WTC11 (cell line): ENCODE measurements around the gene ZIC4.

Source experiments
- JUN ChIP-seq: sonication (generic); formaldehyde crosslinking; IDR thresholded peaks from 2 replicates; pipeline ENCODE4 v1.8.0; 2023; ENCODE audit warnings: mild to moderate bottlenecking, missing genetic modification reagents
- NR1H2 ChIP-seq: sonication (generic); formaldehyde crosslinking; IDR thresholded peaks from 2 replicates; pipeline ENCODE4 v1.9.0; 2021; ENCODE audit warnings: mild to moderate bottlenecking, moderate library complexity, missing genetic modification reagents
- TF ChIP-seq, protein P1 (sequence below): fragments of 200-600 bp; IDR thresholded peaks from 2 replicates; pipeline ENCODE4 v1.8.0; 2022; ENCODE audit warnings: antibody characterized with exemption

DNA sequence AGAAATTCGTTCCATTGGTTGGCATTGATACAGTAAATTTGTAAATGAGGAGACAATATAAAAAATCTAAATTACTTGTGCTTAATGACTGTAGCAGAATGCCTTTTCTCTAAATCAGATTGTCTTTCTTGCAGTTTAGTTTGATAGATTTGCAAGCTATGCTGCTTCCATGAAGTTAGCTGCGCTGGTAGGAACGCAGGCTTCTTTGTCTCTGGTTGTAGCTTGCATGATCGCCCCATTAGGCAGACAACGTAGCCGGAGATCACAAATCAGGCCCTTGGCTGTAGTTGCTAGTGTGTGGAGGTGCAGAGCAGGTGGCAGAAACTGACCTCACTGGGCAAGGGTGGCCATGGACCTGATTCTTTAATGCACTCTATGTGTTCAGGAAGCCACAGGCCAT is 8.9 kb upstream of the ZIC4 start:
- TF ChIP-seq, protein P1, sequence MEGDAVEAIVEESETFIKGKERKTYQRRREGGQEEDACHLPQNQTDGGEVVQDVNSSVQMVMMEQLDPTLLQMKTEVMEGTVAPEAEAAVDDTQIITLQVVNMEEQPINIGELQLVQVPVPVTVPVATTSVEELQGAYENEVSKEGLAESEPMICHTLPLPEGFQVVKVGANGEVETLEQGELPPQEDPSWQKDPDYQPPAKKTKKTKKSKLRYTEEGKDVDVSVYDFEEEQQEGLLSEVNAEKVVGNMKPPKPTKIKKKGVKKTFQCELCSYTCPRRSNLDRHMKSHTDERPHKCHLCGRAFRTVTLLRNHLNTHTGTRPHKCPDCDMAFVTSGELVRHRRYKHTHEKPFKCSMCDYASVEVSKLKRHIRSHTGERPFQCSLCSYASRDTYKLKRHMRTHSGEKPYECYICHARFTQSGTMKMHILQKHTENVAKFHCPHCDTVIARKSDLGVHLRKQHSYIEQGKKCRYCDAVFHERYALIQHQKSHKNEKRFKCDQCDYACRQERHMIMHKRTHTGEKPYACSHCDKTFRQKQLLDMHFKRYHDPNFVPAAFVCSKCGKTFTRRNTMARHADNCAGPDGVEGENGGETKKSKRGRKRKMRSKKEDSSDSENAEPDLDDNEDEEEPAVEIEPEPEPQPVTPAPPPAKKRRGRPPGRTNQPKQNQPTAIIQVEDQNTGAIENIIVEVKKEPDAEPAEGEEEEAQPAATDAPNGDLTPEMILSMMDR, result no peak
- TF ChIP-seq NR1H2 (CRISPR knock-in tag), result no peak
- no peak for TF ChIP-seq JUN
